Measurements from ENCODE around the gene MGST3.
"Not testable (repeated sequence)": the region's sequence is repeated elsewhere in the genome, so short reads cannot be mapped to it uniquely, and the experiment has no call there.

Gene MGST3

DNA sequence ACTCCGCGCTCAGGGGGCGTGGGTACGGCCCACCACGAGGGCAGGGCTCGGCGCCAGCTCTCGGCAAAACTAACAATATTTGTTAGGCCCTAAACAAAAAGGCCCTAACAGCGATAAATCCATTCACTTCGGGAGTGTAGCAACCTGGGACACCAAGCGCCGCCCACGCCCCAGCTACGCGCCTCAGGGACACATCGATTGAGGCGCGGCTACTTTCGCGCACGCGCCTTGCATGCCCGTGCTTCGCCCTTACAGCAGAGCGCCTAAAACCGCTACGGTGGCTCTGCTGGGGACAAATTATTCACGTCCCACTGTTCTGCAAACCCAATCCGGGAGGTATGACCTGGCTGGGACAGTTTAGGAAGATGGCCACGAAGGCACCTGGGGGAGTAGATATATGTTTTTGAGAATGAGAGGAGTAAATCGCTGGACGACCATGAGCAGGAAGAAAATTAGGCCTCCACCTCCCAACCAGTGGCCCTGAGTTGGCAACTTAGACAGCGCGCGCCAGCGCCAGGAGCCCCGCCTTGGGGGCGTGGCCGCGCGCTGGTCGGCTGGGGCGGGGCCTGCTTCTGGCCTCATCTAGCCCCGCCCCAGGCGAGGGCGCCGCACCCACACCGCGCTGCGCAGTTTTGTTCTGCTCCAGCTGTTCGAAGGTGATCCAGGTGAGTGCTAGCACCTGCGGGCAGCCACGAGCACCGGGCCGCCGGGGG is at the start of gene MGST3:
Gene MGST3, plus strand, starts transcription at position 606 of the 713 bp plus-strand sequence. CDS start 18,614 bp downstream, outside the sequence.
- DNase-seq, result peak; percentile 97

GRCh38 chr1:165581926-165582325 is 49.1 kb upstream of the MGST3 start:
- DNase-seq, result no peak

DNA sequence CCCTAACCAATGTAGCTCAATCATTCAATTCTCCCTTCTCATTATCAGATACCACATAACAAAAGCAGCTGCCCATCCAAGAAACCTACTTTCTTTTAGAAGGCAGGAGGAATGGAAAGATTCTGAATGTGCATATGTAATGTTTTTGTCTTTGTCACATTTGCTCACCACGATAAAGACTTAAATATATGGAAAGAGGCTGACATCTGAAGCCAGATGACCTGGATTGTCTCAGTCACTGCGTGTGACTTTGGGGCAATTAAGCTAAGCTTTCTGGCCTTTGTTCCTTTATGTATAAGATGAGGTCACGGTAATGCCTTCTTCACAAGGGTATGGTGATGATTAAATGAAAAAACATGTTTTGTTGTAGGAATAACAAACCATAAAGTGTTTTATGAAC is 44.6 kb upstream of the MGST3 start:
- DNase-seq, result no peak

- not testable (repeated sequence) for DNase-seq
These were observed 39.6 kb upstream of the MGST3 start for GRCh38 chr1:165591391-165591790.

DNA sequence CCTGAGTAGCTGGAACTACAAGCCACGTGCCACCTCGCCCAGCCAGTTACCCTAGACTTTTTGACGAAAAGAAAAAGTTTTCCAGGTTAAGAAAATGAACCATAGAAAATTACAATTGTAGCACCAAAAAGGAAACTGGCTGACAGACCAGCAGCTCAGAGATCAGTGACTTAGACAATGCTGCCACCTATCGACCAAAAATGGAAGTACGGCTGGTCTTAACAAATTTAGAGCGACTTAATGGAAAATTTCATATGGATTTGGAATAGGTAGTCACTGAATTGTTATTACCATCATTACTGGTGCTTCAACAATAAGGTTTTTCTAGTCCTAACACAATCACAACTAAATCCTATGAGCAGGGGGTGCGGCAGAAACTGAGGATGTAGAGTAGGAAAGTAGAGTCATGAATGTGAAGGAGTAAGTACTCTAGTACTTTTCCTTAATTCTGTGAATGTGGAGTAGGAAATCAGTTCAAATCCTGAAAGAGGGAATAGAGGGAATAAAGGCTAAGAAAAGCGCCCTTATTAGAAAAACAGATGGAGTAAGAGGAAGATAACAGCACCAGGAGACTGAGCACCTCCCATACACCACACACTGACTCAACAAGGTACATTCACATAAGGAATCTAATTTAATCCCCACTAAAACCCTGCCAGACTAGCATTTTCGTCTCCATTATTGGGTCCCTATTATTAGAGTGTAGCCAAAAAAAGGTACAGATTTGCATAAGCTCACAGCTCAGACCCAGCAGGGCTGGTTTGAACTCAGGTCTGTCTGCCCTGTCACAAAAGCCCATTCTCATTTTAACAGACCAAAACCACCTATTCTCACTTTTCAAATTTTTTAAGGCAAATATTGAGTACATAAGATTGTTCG is 37.9 kb upstream of the MGST3 start:
- peak; percentile 42 for DNase-seq

DNA sequence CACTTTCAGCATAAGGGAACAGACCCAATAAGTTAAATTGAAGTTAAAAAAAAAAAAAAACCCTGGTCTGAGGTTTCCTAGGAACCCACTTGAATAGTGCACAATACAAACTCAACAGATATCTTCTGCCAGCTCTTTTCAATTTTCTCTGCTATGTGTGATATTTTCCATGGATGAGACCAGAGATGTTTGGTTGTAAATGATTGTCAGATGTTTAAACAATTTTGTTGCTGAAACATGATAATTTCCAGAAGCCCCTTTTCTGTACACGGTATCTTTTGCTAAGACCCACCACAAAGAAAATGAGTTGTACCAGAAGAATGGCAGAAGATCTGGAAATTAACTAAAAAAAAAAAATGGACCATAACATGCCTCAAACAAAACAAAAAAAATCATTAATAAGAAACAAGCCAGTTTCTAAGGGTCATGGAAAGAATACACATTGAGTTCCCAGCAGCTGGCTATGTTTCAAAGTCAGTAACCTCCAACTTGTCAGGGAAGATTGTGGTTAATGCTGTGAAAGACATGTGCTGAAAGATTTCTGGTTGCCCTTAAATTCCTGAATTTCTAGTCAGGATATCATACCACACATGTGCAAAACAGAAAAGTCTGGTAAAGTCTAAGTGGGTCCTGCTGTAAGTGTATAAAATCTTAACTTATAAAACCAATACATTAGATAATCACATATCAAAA is 35.6 kb upstream of the MGST3 start:
- no peak for DNase-seq

GRCh38 chr1:165597883-165598675 is 33.0 kb upstream of the MGST3 start:
- DNase-seq, result peak; percentile 98

GRCh38 chr1:165598676-165599059 is 32.4 kb upstream of the MGST3 start:
- DNase-seq, result peak; percentile 8

DNA sequence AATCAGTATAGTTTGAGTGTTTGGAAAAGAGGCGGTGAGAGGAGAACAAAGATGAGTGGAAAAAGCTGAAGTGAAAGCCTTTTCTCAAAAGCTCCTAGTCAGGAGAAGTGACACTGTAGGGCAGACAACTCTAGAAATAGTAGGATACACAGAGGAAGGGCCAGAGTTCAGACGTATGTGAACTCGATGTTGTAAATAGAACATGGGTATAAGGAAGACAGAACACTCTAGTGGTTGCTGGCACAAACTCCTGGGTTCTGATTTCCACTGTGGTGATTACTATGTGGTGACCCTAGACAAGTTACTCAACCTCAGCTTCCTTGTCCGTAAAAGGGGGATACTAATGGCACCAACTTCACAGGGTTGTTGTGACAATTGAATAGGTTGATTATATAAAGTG is 30.2 kb upstream of the MGST3 start:
- DNase-seq, result no peak

GRCh38 chr1:165603810-165604209 is 27.2 kb upstream of the MGST3 start:
- DNase-seq, result no peak

DNA sequence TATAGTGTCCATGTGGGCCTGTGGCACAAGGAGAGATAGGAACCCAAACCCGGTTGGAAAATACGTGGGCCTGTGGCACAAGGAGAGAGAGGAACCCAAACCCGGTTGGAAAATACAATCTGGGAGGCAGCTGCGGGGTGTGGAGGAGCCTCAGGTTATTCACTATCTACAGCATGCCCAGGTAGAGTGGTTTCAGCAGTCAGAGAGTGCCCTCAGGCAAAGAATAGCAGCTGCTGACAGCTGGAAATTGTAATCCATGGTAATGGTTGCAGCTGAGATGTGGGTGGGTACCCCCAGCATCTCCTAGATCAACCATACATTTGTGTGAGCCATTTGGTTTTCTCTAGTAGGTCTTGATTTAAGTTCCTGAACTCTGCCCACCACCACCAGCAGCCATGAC is 25.8 kb upstream of the MGST3 start:
- no peak for DNase-seq

- DNase-seq, result not testable (repeated sequence)
These were observed 24.4 kb upstream of the MGST3 start for GRCh38 chr1:165606676-165607075.

DNA sequence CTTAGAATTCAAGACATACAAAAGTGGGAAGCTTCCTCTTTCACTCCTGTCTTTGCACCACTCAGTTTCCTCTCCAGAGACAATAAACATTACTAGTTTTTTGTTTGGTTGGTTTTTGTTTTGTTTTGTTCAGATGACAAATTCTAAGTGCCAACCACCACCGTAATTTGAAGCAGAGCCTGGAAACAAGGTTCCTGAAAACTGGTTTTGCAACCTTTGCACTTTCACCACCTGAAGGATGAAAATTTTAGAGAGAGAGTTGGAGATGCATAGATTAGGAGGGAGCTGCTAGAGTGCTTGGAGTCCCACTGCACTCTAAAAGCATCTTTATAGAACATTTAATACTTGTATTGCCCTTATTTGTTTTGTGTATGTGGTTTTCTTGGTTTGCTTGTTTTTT is 20.2 kb upstream of the MGST3 start:
- DNase-seq, result no peak

DNA sequence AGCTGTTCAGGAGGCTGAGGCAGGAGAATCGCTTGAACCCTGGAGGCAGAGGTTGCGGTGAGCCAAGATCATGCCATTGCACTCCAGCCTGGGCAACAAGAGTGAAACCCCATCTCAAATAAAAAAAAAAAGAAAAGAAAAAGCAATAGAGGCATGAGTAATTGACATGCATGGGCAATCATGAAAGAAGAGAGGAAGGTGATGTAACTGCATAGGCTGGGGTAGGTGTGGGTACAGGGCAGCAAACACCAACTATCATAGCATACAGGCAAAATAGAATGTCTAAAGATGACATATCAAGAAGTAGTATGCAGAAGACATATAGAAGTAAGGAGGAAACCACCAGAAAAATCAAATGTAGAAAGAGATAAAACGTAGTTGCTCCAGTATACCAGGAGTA is 19.0 kb upstream of the MGST3 start:
- no peak for DNase-seq

DNA sequence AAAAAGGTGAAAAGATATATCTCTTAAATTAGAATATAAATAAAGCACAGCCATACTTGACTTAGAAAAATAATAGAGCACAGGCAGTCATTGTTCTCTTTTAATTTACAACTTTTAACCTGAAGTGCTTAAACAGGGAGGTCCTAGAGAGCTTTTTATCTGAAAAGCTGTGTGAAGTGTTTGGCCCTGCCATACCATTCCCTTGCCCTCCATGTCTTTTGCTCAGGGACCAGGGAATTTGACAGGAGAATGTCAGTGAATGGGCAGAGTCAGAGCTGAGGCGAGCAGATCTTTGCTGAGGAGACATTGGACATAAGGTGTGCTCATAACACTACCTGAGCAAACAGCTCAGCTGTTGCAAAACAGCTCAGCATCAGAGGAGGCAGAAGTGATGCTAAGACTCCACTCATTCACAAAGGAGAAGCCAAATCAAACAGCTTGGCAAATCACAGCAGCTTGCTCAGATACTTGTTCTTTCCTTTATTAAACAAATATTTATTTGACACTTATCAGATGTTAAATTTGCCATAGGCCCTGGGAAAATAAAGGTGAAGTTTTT is 14.9 kb upstream of the MGST3 start:
- no peak for DNase-seq

- no peak for DNase-seq
These were observed 14.0 kb upstream of the MGST3 start for GRCh38 chr1:165616987-165617546.

DNA sequence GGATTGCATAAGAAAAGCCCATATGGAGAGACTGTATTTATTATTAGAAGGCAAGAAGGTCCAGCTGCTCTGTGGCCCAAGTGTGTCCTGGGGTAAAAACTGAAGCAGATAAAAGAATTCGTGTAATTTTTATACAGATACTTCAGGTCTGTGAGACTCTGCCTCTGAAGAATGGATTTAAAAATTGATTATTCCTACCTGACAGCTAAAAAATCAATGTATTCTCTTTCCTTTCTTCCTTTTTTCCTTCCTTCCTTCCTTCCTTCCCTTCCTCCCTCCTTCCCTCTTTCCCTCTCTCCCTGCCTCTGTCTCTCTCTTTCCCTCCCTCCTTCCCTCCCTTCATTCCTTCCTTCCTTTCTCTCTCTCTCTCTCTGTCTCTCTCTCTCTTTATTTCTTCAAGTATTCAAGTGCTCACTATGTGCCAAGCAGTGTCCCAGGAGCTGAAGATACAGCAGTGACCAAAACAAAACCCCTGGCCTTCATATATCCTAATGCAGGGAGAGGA is 11.3 kb upstream of the MGST3 start:
- no peak for DNase-seq

DNA sequence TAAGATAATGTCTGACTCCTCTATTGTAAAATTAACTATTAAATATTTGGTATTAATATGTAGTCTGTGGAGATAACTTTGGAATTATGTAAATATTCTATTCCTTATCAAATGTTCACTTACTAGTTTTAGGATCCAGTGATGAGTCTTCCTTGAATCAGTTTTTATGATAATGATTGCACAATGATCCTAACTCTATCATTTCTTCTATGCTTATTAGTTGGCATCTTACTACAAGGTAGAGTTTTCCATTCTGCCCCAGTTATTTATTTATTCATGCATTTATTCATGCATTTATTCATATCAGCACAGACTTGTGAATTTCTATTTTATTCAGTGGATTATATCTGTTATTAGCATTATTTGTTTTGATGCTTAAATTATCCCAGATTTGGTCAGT is 7.4 kb upstream of the MGST3 start:
- DNase-seq, result no peak

DNA sequence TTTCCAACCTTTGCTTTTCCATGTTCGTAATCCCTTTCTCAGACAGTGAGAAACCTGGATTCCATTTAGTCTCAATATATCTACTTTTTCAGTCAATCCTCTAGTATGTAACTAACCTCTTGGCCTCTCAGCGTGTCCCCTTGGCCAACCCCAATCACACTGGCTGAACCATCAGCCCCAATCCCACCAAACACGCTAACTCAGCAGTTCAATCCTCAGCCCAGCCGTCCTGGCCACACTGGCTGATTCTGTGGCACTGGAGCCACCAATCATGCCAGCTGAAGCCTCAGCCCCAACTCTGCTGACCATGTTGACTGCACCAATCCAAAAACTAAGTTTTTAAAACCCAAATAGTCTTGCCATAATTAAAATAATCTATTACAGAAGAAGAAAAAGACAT is 6.6 kb upstream of the MGST3 start:
- no peak for DNase-seq

GRCh38 chr1:165628147-165628822 is 2.7 kb upstream of the MGST3 start:
- DNase-seq, result no peak

DNA sequence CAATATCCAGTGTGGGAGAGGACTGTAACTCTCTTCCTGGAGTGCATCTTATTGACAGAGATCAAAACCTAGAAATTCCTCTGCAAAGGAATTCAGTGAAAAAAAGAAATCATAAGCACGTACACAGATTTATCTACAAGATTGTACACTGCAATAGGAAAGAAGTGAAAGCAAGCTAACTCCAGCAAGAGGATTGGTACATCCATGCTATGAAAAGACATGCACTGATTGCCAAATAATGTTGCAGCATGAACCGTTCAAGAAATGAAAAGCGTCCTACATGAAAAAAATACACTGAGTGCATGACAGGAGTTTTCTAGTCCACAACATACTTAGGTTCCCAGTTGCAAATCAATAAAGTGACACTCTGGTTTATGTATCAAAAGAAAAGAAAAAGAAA is 1.9 kb upstream of the MGST3 start:
- DNase-seq, result no peak

Data from NCI-H1105 (cell line).